ENCODE results near the gene PRKD1. TPM values are rescaled to one million over a fixed set of nuclear protein-coding genes. Genes with fewer than 3 reads are reported as not detected.

Gene PRKD1
- total and polyA plus RNA-seq, 2 experiments from 2014 or later: 7.5 to 16.5 TPM

DNA sequence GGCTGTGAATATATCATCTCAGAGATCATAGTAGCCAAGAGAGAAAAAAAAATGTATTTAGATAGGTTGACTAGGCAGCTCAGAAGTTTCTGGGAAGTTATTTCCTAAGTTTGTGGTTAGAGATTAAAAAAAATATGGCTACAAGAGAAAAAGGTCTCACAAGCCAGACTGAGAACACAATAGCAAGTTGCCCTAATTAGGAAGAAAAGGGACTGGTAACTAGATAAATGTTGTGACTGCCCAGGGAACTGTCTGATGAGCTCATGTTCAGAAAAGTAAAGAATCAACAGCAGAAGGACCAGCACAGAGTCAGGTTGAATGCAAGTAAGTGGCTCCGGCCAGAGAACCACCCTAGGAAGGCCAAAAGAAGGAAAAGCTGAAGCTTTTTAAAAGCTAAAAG is 256.6 kb downstream of the PRKD1 start:
- Histone ChIP-seq H3K27ac (no peak overlapping the region), H4K20me1 (ENCODE audit: insufficient read depth, poor library complexity, severe bottlenecking) (no peaks in the 10 kb centered on the region), H3K27me3 (no peaks in the 10 kb centered on the region), H3K4me2 (no peak overlapping the region), H3K4me1 (ENCODE audit: insufficient read depth) (no peaks in the 10 kb centered on the region), H3K4me3 (no peak overlapping the region), H3K9me3 (ENCODE audit: low read depth) (no peaks in the 10 kb centered on the region), H2AFZ (no peak overlapping the region), H3K9me2 (replicated peaks; ENCODE audit: insufficient read depth) (no peaks in the 10 kb centered on the region), H3K36me3 (replicated peaks; ENCODE audit: insufficient read depth, low read depth) (no peaks in the 10 kb centered on the region), H3K79me2 (no peaks in the 10 kb centered on the region)
- DNase-seq (ENCODE audit: low spot score): no peak
- 93% methylated on average over 1 of the region's 1 CpG for WGBS (ENCODE audit: low lambda C conversion rate, missing lambda C conversion rate)
- TF ChIP-seq EZH2phosphoT487 (IDR thresholded peaks at IDR 0.05; ENCODE audit: low read depth, severe bottlenecking, unreplicated experiment) (no peak), EZH2 (IDR thresholded peaks at IDR 0.05; ENCODE audit: borderline replicate concordance) (no peak)
- TF ChIP-seq, protein P1, sequence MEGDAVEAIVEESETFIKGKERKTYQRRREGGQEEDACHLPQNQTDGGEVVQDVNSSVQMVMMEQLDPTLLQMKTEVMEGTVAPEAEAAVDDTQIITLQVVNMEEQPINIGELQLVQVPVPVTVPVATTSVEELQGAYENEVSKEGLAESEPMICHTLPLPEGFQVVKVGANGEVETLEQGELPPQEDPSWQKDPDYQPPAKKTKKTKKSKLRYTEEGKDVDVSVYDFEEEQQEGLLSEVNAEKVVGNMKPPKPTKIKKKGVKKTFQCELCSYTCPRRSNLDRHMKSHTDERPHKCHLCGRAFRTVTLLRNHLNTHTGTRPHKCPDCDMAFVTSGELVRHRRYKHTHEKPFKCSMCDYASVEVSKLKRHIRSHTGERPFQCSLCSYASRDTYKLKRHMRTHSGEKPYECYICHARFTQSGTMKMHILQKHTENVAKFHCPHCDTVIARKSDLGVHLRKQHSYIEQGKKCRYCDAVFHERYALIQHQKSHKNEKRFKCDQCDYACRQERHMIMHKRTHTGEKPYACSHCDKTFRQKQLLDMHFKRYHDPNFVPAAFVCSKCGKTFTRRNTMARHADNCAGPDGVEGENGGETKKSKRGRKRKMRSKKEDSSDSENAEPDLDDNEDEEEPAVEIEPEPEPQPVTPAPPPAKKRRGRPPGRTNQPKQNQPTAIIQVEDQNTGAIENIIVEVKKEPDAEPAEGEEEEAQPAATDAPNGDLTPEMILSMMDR (IDR thresholded peaks at IDR 0.05; ENCODE audit: poor library complexity): no peak

DNA sequence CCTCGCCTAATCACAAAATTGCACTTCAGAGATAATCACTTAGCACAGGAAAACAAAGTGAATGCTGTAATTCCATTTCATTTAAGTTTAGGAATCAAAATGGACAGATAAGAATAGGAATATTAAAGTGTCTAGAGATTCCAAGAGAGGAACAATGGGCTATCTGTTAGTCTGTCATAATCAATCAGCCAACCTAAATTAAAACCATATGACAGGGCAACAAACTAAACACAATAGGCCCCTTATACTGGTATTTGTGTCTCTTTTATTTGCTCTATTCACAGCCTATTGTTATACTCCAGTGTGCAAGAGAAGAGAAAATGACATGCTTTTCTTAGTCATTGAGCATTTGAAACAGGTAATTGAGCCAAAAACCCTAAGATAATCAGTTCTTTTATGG is 259.4 kb downstream of the PRKD1 start:
- H3K4me2 ChIP-seq: no peak overlapping the region
- no peaks in the 10 kb centered on the region for H3K4me1 ChIP-seq (ENCODE audit: insufficient read depth)
- no peaks in the 10 kb centered on the region for H3K27me3 ChIP-seq
- no peaks in the 10 kb centered on the region for H4K20me1 ChIP-seq (ENCODE audit: insufficient read depth, poor library complexity, severe bottlenecking)
- H3K27ac ChIP-seq: no peak overlapping the region
- H3K9me3 ChIP-seq (ENCODE audit: low read depth): no peaks in the 10 kb centered on the region
- WGBS (ENCODE audit: low lambda C conversion rate, missing lambda C conversion rate): 94% methylated on average over 1 of the region's 1 CpG
- no peaks in the 10 kb centered on the region for H3K36me3 ChIP-seq (replicated peaks; ENCODE audit: insufficient read depth, low read depth)
- H2AFZ ChIP-seq: no peak overlapping the region
- H3K79me2 ChIP-seq: no peaks in the 10 kb centered on the region
- H3K4me3 ChIP-seq: no peak overlapping the region
- no peaks in the 10 kb centered on the region for H3K9me2 ChIP-seq (replicated peaks; ENCODE audit: insufficient read depth)
- TF ChIP-seq, protein P1 (IDR thresholded peaks at IDR 0.05; ENCODE audit: poor library complexity): no peak
- no peak for DNase-seq (ENCODE audit: low spot score)

DNA sequence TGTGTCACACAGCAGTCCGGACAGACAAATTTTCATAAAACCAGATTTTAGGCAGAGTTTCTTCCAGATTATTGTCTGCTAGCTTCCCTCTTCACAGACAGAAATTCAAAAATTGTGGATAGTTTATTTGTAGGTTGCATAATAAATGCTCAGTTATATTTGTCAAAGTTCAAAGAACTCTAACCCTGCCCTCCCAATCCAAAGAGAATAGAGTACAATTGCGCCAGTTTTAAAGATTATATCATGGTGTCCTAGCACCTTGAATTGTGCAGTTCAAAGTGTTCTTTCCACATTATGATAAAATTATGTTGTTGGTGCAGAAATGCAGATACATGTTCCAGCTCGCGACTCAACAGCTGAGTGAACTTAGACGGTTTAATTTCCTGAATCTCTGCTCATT is 263.1 kb downstream of the PRKD1 start:
- no peak for DNase-seq (ENCODE audit: low spot score)
- Histone ChIP-seq H3K4me3 (no peak overlapping the region), H3K9me3 (ENCODE audit: low read depth) (no peaks in the 10 kb centered on the region), H3K36me3 (replicated peaks; ENCODE audit: insufficient read depth, low read depth) (no peaks in the 10 kb centered on the region), H2AFZ (no peak overlapping the region), H3K79me2 (no peaks in the 10 kb centered on the region), H3K27ac (no peak overlapping the region), H3K4me1 (ENCODE audit: insufficient read depth) (no peaks in the 10 kb centered on the region), H4K20me1 (ENCODE audit: insufficient read depth, poor library complexity, severe bottlenecking) (no peaks in the 10 kb centered on the region), H3K27me3 (no peaks in the 10 kb centered on the region), H3K4me2 (no peak overlapping the region), H3K9me2 (replicated peaks; ENCODE audit: insufficient read depth) (no peaks in the 10 kb centered on the region)
- WGBS (ENCODE audit: low lambda C conversion rate, missing lambda C conversion rate): 94% methylated on average over 5 of the region's 5 CpGs
- TF ChIP-seq EZH2 (IDR thresholded peaks at IDR 0.05; ENCODE audit: borderline replicate concordance) (no peak), EZH2phosphoT487 (IDR thresholded peaks at IDR 0.05; ENCODE audit: low read depth, severe bottlenecking, unreplicated experiment) (no peak)
- TF ChIP-seq, protein P1 (IDR thresholded peaks at IDR 0.05; ENCODE audit: poor library complexity): no peak

DNA sequence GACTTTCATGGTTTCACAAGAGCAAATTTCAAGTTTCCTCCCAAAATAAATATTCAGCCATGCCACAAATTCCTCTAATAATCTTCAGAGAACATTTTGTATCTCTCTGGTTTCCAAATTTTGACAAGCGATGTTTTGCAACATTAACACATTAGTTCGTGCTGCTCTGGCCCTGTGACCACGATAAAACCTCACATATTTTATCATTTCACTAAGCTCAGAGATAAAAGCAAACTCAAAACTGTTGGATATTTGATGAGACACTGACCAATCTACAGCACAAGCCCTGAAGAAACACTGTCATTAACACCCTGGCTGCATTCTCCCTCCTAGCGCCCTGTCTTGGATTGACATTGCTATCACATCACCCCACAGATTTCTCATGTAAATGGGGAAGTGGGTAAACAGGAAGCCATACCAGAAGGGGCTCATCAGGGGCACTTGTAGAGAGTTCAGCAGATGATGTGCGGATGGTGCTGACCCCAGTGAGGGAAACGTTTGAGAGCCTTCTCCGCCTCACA is 264.3 kb downstream of the PRKD1 start:
- no peaks in the 10 kb centered on the region for H3K79me2 ChIP-seq
- no peak overlapping the region for H3K27ac ChIP-seq
- no peaks in the 10 kb centered on the region for H4K20me1 ChIP-seq (ENCODE audit: insufficient read depth, poor library complexity, severe bottlenecking)
- TF ChIP-seq EZH2phosphoT487 (IDR thresholded peaks at IDR 0.05; ENCODE audit: low read depth, severe bottlenecking, unreplicated experiment) (no peak), EZH2 (IDR thresholded peaks at IDR 0.05; ENCODE audit: borderline replicate concordance) (no peak)
- TF ChIP-seq, protein P1 (IDR thresholded peaks at IDR 0.05; ENCODE audit: poor library complexity): no peak
- no peaks in the 10 kb centered on the region for H3K36me3 ChIP-seq (replicated peaks; ENCODE audit: insufficient read depth, low read depth)
- no peak for DNase-seq (ENCODE audit: low spot score)
- WGBS (ENCODE audit: low lambda C conversion rate, missing lambda C conversion rate): 65% methylated on average over 7 of the region's 7 CpGs
- H2AFZ ChIP-seq: no peak overlapping the region
- H3K4me2 ChIP-seq: peak overlapping the region; percentile 35
- no peaks in the 10 kb centered on the region for H3K27me3 ChIP-seq
- H3K4me1 ChIP-seq (ENCODE audit: insufficient read depth): no peaks in the 10 kb centered on the region
- no peaks in the 10 kb centered on the region for H3K9me3 ChIP-seq (ENCODE audit: low read depth)
- no peak overlapping the region for H3K4me3 ChIP-seq
- H3K9me2 ChIP-seq (replicated peaks; ENCODE audit: insufficient read depth): no peaks in the 10 kb centered on the region

All from hepatocyte (in vitro differentiated cells).